HFFc6 (cell line): ENCODE measurements around the gene RBM19. TPM values are rescaled to one million over a fixed set of nuclear protein-coding genes. Genes with fewer than 3 reads are reported as not detected.

ENCODE experiments used
- DNase-seq: peaks from one replicate; pipeline ENCODE4 v3.0.0-alpha.2; 2018
- H3K27ac Mint-ChIP-seq: 2 replicates; pipeline ENCODE4 v1.8.0; 2020; ENCODE audit warnings: mild to moderate bottlenecking, mixed read lengths
- H3K27me3 Mint-ChIP-seq: 2 replicates; pipeline ENCODE4 v1.8.0; 2021; ENCODE audit warnings: mild to moderate bottlenecking, moderate library complexity, mixed read lengths; ENCODE audit not compliant: insufficient read depth
- H3K36me3 Mint-ChIP-seq: 2 replicates; pipeline ENCODE4 v1.8.0; 2021; ENCODE audit warnings: low read depth, mixed read lengths
- H3K4me1 Mint-ChIP-seq: 2 replicates; pipeline ENCODE4 v1.8.0; 2020; ENCODE audit warnings: low read depth, mixed read lengths
- H3K4me3 Mint-ChIP-seq: 2 replicates; pipeline ENCODE4 v1.8.0; 2020; ENCODE audit warnings: mild to moderate bottlenecking, moderate library complexity, mixed read lengths
- H3K9me3 Mint-ChIP-seq: 2 replicates; pipeline ENCODE4 v1.8.0; 2020; ENCODE audit warnings: mild to moderate bottlenecking, mixed read lengths
- CTCF ChIP-seq: fragments of 200-600 bp; sonication (generic); IDR thresholded peaks from 2 replicates; pipeline ENCODE4 v1.5.0; 2021; ENCODE audit warnings: antibody characterized with exemption, mild to moderate bottlenecking
- total RNA-seq, 6 experiments: library from RNA; stranded (reverse); fragmentation: NEBNext Ultra II Directional; extraction: Animal tissue kit (Norgen Biotek cat#: 25700); gene quantifications; 2 replicates in 1 of 6; 3 replicates in 5 of 6; pipeline ENCODE4 v1.2.3, GENCODE V29; 2021

RBM19 gene
- total RNA-seq, 6 experiments from 2014 or later: 27.8 to 34.8 (median 29.8) TPM

GRCh38 chr12:113910751-113911272, 55.3 kb downstream of the RBM19 start:
- no peaks in the 10 kb centered on the region for H3K4me1 Mint-ChIP-seq
- no peaks in the 10 kb centered on the region for H3K9me3 Mint-ChIP-seq
- H3K36me3 Mint-ChIP-seq: peaks cover 20% of the 10 kb centered on the region
- H3K27me3 Mint-ChIP-seq: peaks cover 5% of the 10 kb centered on the region
- H3K27ac Mint-ChIP-seq: no peak overlapping the region
- no peak for DNase-seq
- TF ChIP-seq CTCF: no peak
- H3K4me3 Mint-ChIP-seq: no peak overlapping the region

DNA sequence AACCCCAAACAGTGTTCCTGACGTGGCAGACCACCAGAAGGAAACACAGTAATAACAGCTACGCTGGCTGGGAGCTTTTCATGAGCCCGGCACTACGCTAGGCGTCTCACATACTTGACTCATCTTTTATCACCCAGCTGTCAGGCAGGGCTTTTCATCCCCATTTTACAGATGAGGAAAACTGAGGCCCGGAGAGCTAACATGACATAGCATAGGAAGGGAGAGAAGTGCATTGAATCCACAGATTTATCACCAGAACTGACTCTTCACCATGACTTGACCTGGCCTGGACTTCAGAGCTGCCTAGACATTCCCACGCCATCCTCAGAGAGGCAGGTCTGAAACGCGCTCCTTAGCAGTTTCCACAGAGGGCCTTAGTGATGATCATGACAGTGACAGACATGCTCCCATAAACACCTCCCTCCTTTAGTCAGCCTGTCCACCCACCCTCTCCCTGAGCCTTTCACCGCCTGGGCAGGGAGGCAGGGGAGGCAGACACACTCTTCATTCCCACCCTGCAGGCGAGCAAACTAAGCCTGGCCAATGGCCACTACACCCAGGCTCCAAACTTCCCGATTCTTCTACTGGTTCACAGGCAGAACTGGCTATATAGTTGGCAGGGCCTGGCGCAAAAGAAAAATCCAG, 56.2 kb downstream of the RBM19 start:
- no peak for DNase-seq
- Mint-ChIP-seq H3K4me3 (no peak overlapping the region), H3K27me3 (peaks cover 4% of the 10 kb centered on the region), H3K9me3 (no peaks in the 10 kb centered on the region), H3K27ac (no peak overlapping the region), H3K4me1 (no peaks in the 10 kb centered on the region), H3K36me3 (peaks cover 29% of the 10 kb centered on the region)
- no peak for TF ChIP-seq CTCF

DNA sequence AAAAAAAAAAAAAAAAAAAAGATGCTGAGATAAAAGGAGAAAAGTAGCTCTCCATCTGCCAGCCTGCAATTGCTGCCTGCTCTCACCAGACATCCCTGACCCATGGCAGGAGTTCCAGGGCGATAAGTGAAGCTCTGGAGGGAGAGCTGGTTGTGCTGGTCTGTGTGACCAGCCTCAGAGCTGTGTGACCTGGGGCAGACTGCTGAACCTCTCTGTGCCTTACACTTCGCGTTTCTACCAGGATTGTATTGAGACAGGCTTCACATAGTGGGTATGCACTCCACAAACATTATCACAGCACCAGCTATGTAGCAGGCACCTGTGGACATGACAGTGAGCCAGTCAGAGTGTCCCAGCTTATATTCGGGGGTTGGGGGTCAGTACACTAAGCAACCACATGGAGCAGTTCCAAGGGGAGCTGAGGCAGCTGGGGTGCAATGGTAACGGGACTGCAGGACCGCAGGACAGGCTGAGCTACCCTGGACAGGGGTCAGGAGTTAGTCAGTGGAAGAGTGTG, 57.5 kb downstream of the RBM19 start:
- DNase-seq: no peak
- Mint-ChIP-seq H3K27me3 (peaks cover 4% of the 10 kb centered on the region), H3K4me1 (peaks cover 9% of the 10 kb centered on the region), H3K9me3 (no peaks in the 10 kb centered on the region), H3K4me3 (no peak overlapping the region), H3K27ac (no peak overlapping the region), H3K36me3 (peaks cover 31% of the 10 kb centered on the region)
- no peak for TF ChIP-seq CTCF

DNA sequence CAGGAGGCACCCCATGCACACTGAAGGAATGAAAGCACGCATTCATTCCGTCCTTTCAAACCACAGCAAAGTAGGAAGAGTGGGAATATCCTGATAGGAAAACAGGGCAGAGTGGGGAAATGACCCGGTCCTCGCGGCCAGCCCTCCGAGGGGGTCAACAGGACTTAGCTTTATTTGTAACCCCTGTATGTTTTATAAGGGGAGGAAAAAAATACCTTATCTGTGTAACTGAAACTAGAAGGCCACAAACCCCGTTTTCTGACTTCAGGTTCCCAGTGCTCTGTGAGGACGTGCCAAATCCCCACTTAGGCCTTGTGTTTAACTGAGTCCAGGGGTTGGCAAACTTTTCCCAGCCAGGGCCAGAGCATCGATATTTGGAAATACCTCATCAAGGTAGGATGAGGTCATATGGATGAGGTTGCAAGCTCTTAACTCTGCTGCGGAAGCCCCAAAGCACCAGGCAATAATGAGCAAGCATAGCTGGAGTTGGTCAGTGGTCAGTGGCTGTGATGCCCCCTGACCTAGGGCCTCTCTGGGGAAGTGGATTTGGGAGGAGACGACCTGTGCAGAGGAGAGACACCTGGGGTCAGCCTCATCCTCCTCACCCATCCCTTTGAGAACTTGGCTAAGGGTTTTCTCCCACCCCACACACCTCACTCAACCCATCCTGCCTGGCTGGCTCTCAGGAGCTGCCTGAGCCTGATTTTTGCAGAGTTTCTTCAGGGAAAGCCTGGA, 58.5 kb downstream of the RBM19 start:
- TF ChIP-seq CTCF: no peak
- Mint-ChIP-seq H3K27ac (no peak overlapping the region), H3K4me1 (peaks cover 19% of the 10 kb centered on the region), H3K27me3 (peaks cover 1% of the 10 kb centered on the region), H3K4me3 (no peak overlapping the region), H3K36me3 (peaks cover 36% of the 10 kb centered on the region), H3K9me3 (no peaks in the 10 kb centered on the region)
- DNase-seq: no peak

DNA sequence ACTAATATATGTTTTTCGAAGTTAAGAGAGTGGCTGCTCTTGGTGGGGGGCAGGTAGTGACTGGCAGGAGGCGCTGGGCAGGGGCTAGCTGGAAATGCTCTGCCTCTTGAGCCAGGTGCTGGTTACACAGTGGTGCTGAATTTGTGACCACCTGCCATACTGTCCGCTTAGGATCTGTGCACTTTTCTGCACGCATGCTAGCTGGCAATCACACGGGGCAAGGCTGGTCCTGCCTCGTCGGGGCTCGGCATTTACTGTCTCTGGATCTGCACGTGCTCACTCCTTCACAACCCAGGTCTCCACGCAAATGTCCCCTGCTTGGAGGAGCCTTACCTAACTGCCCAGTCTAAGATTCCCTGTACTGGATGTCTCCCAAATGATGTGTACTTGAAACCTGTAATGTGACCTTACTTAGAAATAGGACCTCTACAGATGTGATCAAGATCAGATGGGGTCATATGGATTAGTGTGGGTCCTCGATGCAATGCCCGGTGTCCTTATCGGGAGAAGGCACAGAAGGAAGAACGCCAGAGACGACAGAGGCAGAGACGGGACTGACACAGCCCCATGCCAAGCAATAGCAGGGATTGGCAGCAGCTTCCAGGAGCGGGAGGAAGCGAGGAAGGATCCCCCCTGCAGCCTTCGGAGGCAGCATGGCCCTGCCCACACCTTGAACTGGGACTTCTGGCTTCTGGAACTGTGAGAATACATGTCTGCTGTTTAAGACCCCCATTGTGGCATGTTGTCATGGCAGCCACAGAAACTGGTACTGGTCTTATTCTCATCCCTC, 59.5 kb downstream of the RBM19 start:
- TF ChIP-seq CTCF: no peak
- DNase-seq: no peak
- H3K27me3 Mint-ChIP-seq: peaks cover 1% of the 10 kb centered on the region
- no peaks in the 10 kb centered on the region for H3K9me3 Mint-ChIP-seq
- H3K4me3 Mint-ChIP-seq: no peak overlapping the region
- no peak overlapping the region for H3K27ac Mint-ChIP-seq
- peaks cover 36% of the 10 kb centered on the region for H3K36me3 Mint-ChIP-seq
- H3K4me1 Mint-ChIP-seq: peaks cover 21% of the 10 kb centered on the region
